Measurements from ENCODE around the gene ARV1. TPM values are rescaled to one million over a fixed set of nuclear protein-coding genes. Genes with fewer than 3 reads are reported as not detected.
"Not testable (repeated sequence)": the region's sequence is repeated elsewhere in the genome, so short reads cannot be mapped to it uniquely, and the experiment has no call there.

Gene ARV1
- total RNA-seq, 1 experiment from 2014 or later: 25.9 TPM

DNA sequence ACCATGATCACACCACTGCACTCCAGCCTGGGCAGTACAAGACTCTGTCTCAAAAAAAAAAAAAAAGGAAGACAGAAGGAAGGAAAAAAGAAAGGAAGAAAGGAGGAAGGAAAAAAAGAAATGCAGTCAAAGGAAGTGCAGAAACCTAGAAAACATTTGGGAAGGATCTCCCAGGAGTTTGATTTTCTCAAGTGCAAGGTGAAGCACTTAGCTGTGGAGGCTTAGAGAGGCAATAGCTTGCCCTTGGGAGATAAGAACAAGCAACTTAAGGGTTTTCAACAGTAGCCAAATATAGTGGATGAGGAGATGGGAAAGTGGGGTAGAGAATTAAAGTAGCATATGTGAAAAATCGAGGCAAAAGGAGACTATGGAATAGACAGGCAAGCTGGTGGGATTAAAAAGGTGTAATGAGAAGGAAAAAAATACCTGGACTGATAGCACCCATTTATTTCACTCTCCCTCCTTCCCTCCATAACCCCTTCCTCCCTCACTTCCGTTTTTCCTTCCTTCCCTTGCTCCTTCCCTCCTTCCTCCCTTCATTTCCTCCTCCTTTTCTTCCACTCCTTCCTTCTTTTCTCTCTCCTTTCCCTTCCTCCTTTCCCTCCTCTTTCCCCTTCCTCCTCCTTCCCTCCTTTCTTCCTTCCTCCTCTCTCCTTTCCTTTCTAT is 68.0 kb downstream of the ARV1 start:
- no peak for DNase-seq (ENCODE audit: low read depth, low spot score)
- BruUV-seq (replicated peaks): no TSS peak
- no peaks in the 10 kb centered on the region for H3K36me3 ChIP-seq (ENCODE audit: control insufficient read depth, insufficient read depth, low read length)
- intact Hi-C loops (cut with micrococcal nuclease; ENCODE audit: unreplicated experiment): no loop called here
- ChIA-PET CTCF (interaction anchor here (0.7 kb wide), 1 partner anchor 19 kb away, joined by 6 read pairs; no protein-coding TSS in a partner anchor), POLR2A (interaction anchor here (0.7 kb wide), 1 partner anchor 1329 kb away, joined by 3 read pairs; no protein-coding TSS in a partner anchor)
- no peak overlapping the region for H3K4me3 ChIP-seq (ENCODE audit: low read depth in 2 of 2, low read length in 2 of 2)
- TF ChIP-seq POLR2AphosphoS5 (IDR thresholded peaks at IDR 0.05; ENCODE audit: low read depth, low read length) (no peak), TCF7L2 (IDR thresholded peaks at IDR 0.05; ENCODE audit: low read depth, low read length) (no peak), SIN3A (IDR thresholded peaks at IDR 0.05; ENCODE audit: borderline replicate concordance, insufficient read depth, low read depth, low read length) (no peak)
- TF ChIP-seq, protein P1, sequence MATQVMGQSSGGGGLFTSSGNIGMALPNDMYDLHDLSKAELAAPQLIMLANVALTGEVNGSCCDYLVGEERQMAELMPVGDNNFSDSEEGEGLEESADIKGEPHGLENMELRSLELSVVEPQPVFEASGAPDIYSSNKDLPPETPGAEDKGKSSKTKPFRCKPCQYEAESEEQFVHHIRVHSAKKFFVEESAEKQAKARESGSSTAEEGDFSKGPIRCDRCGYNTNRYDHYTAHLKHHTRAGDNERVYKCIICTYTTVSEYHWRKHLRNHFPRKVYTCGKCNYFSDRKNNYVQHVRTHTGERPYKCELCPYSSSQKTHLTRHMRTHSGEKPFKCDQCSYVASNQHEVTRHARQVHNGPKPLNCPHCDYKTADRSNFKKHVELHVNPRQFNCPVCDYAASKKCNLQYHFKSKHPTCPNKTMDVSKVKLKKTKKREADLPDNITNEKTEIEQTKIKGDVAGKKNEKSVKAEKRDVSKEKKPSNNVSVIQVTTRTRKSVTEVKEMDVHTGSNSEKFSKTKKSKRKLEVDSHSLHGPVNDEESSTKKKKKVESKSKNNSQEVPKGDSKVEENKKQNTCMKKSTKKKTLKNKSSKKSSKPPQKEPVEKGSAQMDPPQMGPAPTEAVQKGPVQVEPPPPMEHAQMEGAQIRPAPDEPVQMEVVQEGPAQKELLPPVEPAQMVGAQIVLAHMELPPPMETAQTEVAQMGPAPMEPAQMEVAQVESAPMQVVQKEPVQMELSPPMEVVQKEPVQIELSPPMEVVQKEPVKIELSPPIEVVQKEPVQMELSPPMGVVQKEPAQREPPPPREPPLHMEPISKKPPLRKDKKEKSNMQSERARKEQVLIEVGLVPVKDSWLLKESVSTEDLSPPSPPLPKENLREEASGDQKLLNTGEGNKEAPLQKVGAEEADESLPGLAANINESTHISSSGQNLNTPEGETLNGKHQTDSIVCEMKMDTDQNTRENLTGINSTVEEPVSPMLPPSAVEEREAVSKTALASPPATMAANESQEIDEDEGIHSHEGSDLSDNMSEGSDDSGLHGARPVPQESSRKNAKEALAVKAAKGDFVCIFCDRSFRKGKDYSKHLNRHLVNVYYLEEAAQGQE (IDR thresholded peaks at IDR 0.05; ENCODE audit: insufficient read depth in 1 of 2, low read depth in 2 of 2, low read length in 1 of 2): no peak
- TF ChIP-seq, protein P2, sequence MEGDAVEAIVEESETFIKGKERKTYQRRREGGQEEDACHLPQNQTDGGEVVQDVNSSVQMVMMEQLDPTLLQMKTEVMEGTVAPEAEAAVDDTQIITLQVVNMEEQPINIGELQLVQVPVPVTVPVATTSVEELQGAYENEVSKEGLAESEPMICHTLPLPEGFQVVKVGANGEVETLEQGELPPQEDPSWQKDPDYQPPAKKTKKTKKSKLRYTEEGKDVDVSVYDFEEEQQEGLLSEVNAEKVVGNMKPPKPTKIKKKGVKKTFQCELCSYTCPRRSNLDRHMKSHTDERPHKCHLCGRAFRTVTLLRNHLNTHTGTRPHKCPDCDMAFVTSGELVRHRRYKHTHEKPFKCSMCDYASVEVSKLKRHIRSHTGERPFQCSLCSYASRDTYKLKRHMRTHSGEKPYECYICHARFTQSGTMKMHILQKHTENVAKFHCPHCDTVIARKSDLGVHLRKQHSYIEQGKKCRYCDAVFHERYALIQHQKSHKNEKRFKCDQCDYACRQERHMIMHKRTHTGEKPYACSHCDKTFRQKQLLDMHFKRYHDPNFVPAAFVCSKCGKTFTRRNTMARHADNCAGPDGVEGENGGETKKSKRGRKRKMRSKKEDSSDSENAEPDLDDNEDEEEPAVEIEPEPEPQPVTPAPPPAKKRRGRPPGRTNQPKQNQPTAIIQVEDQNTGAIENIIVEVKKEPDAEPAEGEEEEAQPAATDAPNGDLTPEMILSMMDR (IDR thresholded peaks at IDR 0.05): no peak
- no peaks in the 10 kb centered on the region for H3K9me3 ChIP-seq (ENCODE audit: control insufficient read depth, insufficient read depth, low read depth, low read length)
- peaks cover 9% of the 10 kb centered on the region for H3K27me3 ChIP-seq (ENCODE audit: control insufficient read depth, insufficient read depth, low read length)
- in situ Hi-C loops (cut with HindIII; ENCODE audit: low pct_unique_long_range_greater_than_20kb, low sequenced_read_pairs): no loop called here
- no peak for ATAC-seq
- no peak overlapping the region for H3K27ac ChIP-seq (ENCODE audit: low read length)
- no peaks in the 10 kb centered on the region for H3K4me1 ChIP-seq (ENCODE audit: control insufficient read depth, insufficient read depth, low read length)

DNA sequence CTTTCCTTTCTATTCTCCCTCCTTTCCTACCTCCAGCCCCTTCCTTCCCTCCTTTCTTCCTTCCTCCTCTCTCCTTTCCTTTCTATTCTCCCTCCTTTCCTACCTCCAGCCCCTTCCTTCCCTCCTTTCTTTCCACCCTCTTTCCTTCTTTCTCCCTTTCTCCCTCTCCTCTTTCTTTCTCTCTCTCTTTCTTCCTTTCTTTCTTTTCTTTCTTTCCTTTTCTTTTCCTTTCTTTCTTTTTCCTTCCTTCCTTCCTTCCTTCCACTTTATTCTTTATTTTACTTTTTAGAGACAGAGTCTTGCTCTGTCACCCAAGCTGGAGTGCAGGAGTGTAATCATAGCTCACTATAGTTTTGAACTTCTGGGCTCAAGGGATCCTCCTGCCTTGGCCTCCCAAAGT is 68.6 kb downstream of the ARV1 start:
- H3K4me1 ChIP-seq (ENCODE audit: control insufficient read depth, insufficient read depth, low read length); H3K9me3 ChIP-seq (ENCODE audit: control insufficient read depth, insufficient read depth, low read depth, low read length); in situ Hi-C loops (cut with HindIII; ENCODE audit: low pct_unique_long_range_greater_than_20kb, low sequenced_read_pairs); DNase-seq (ENCODE audit: low read depth, low spot score); BruUV-seq (replicated peaks); CTCF ChIA-PET; H3K4me3 ChIP-seq (ENCODE audit: low read depth in 2 of 2, low read length in 2 of 2); H3K36me3 ChIP-seq (ENCODE audit: control insufficient read depth, insufficient read depth, low read length); ATAC-seq; H3K27me3 ChIP-seq (ENCODE audit: control insufficient read depth, insufficient read depth, low read length); POLR2A ChIA-PET; intact Hi-C loops (cut with micrococcal nuclease; ENCODE audit: unreplicated experiment); H3K27ac ChIP-seq (ENCODE audit: low read length): not testable (repeated sequence)

DNA sequence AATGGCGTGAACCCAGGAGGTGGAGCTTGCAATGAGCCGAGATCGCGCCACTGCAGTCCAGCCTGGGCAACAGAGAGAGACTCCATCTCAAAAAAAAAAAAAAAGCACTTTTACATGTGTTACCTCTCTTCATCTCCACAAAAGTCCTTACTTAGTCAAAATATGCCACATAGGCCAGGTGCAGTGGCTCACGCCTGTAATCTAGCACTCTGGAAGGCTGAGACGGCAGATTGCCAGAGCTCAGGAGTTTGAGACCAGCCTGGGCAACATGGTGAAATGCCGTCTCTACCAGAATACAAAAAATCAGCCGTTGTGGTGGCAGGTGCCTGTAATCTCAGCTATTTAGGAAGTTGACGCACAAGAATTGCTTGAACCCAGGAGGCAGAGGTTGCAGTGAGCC is 69.5 kb downstream of the ARV1 start:
- H3K27me3 ChIP-seq (ENCODE audit: control insufficient read depth, insufficient read depth, low read length); POLR2A ChIA-PET; DNase-seq (ENCODE audit: low read depth, low spot score); CTCF ChIA-PET; ATAC-seq; BruUV-seq (replicated peaks); H3K4me3 ChIP-seq (ENCODE audit: low read depth in 2 of 2, low read length in 2 of 2); H3K27ac ChIP-seq (ENCODE audit: low read length); in situ Hi-C loops (cut with HindIII; ENCODE audit: low pct_unique_long_range_greater_than_20kb, low sequenced_read_pairs); H3K9me3 ChIP-seq (ENCODE audit: control insufficient read depth, insufficient read depth, low read depth, low read length); intact Hi-C loops (cut with micrococcal nuclease; ENCODE audit: unreplicated experiment); H3K36me3 ChIP-seq (ENCODE audit: control insufficient read depth, insufficient read depth, low read length); H3K4me1 ChIP-seq (ENCODE audit: control insufficient read depth, insufficient read depth, low read length): not testable (repeated sequence)

All from Panc1 (cell line).